ENCODE measurements around the gene HAUS7. TPM values are rescaled to one million over a fixed set of nuclear protein-coding genes. Genes with fewer than 3 reads are reported as not detected.

Gene HAUS7
- total RNA-seq, 6 donors from 2014 or later = 3.7 to 61.8 (median 23.0) TPM

- ATAC-seq (ENCODE audit: low FRiP score in 2 of 2) = no peak
- 87% methylated on average over 3 to 34 of the region's 37 CpGs for WGBS, 2 donors
Measured at GRCh38 chrX:153444333-153445011, 25.9 kb downstream of the HAUS7 start.

GRCh38 chrX:153443476-153444332, 26.7 kb downstream of the HAUS7 start:
- WGBS, 2 donors = 68 to 88% methylated on average over 7 to 24 of the region's 25 CpGs
- Histone ChIP-seq H3K27me3 (no peaks in the 10 kb centered on the region), H3K27ac (no peak overlapping the region), H3K36me3 (no peaks in the 10 kb centered on the region), H3K4me1 (no peaks in the 10 kb centered on the region), H3K4me3 (no peak overlapping the region), H3K9me3 (peaks cover 0 to 5% (median 0%) of the 10 kb centered on the region in 4 donors)
- no peak for DNase-seq
- no peak for TF ChIP-seq POLR2AphosphoS5 (IDR thresholded peaks at IDR 0.05)
- no peak for TF ChIP-seq EP300 (IDR thresholded peaks at IDR 0.05)
- no peak for TF ChIP-seq POLR2A (IDR thresholded peaks at IDR 0.05)
- TF ChIP-seq CTCF (IDR thresholded peaks at IDR 0.05) = no peak
- ATAC-seq (ENCODE audit: low FRiP score in 2 of 2) = no peak

More at GRCh38 chrX:153444333-153445011, 25.9 kb downstream of the HAUS7 start:
- no peak for DNase-seq
- no peak overlapping the region for H3K27ac ChIP-seq
- H3K27me3 ChIP-seq = no peaks in the 10 kb centered on the region
- H3K36me3 ChIP-seq = no peaks in the 10 kb centered on the region
- H3K4me3 ChIP-seq = no peak overlapping the region
- H3K9me3 ChIP-seq = peaks cover 0 to 4% (median 0%) of the 10 kb centered on the region in 4 donors
- H3K4me1 ChIP-seq = no peaks in the 10 kb centered on the region
- TF ChIP-seq CTCF (IDR thresholded peaks at IDR 0.05) = no peak
- TF ChIP-seq POLR2AphosphoS5 (IDR thresholded peaks at IDR 0.05) = no peak
- no peak for TF ChIP-seq POLR2A (IDR thresholded peaks at IDR 0.05)
- no peak for TF ChIP-seq EP300 (IDR thresholded peaks at IDR 0.05)

GRCh38 chrX:153442463-153442862, 27.9 kb downstream of the HAUS7 start:
- no peak for TF ChIP-seq POLR2A (IDR thresholded peaks at IDR 0.05)
- no peak for TF ChIP-seq EP300 (IDR thresholded peaks at IDR 0.05)
- no peak for TF ChIP-seq POLR2AphosphoS5 (IDR thresholded peaks at IDR 0.05)
- no peak for TF ChIP-seq CTCF (IDR thresholded peaks at IDR 0.05)
- no peaks in the 10 kb centered on the region for H3K36me3 ChIP-seq

GRCh38 chrX:153441981-153442380, 28.4 kb downstream of the HAUS7 start:
- DNase-seq = no peak
- Histone ChIP-seq H3K9me3 (peaks cover 0 to 5% (median 0%) of the 10 kb centered on the region in 4 donors), H3K36me3 (no peaks in the 10 kb centered on the region), H3K27ac (no peak overlapping the region), H3K4me1 (no peaks in the 10 kb centered on the region), H3K27me3 (no peaks in the 10 kb centered on the region), H3K4me3 (no peak overlapping the region)
- WGBS, 2 donors = 73 to 77% methylated on average over 8 to 9 of the region's 9 CpGs
- no peak for TF ChIP-seq EP300 (IDR thresholded peaks at IDR 0.05)
- TF ChIP-seq POLR2A (IDR thresholded peaks at IDR 0.05) = no peak
- TF ChIP-seq CTCF (IDR thresholded peaks at IDR 0.05) = no peak
- TF ChIP-seq POLR2AphosphoS5 (IDR thresholded peaks at IDR 0.05) = no peak
- no peak for ATAC-seq (ENCODE audit: low FRiP score in 2 of 2)

More at GRCh38 chrX:153442463-153442862, 27.9 kb downstream of the HAUS7 start:
- 73 to 84% methylated on average over 2 to 5 of the region's 5 CpGs for WGBS, 2 donors
- no peak for DNase-seq
- no peak overlapping the region for H3K4me3 ChIP-seq
- no peak for ATAC-seq (ENCODE audit: low FRiP score in 2 of 2)
- no peak overlapping the region for H3K27ac ChIP-seq
- H3K4me1 ChIP-seq = no peaks in the 10 kb centered on the region
- H3K9me3 ChIP-seq = peaks cover 0 to 5% (median 0%) of the 10 kb centered on the region in 4 donors
- H3K27me3 ChIP-seq = no peaks in the 10 kb centered on the region
